ENCODE results near the gene SPIN1.

Gene SPIN1

DNA sequence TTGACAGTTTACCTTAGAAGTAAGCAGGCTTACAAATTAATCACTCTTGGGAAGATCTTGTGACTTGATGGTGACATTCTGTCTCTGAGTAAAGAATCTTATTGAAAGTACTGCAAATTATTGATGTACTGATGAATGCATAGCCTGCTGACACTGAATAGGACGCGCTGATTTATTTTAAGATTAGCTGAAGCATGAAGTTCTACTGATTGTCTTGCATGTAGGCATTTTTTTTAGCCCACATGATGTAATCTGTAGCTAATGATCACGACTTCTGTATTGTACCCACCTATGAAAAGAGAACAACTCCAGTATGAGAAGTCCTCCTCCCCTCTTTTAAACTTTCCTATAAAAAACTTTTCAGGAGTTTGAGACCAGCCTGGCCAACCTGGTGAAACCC, 28.3 kb upstream of the SPIN1 start:
- no peak for DNase-seq (ENCODE audit: low read depth)
- H3K4me3 ChIP-seq (ENCODE audit: low read depth, low read length): no peak overlapping the region
- TF ChIP-seq, protein P1, sequence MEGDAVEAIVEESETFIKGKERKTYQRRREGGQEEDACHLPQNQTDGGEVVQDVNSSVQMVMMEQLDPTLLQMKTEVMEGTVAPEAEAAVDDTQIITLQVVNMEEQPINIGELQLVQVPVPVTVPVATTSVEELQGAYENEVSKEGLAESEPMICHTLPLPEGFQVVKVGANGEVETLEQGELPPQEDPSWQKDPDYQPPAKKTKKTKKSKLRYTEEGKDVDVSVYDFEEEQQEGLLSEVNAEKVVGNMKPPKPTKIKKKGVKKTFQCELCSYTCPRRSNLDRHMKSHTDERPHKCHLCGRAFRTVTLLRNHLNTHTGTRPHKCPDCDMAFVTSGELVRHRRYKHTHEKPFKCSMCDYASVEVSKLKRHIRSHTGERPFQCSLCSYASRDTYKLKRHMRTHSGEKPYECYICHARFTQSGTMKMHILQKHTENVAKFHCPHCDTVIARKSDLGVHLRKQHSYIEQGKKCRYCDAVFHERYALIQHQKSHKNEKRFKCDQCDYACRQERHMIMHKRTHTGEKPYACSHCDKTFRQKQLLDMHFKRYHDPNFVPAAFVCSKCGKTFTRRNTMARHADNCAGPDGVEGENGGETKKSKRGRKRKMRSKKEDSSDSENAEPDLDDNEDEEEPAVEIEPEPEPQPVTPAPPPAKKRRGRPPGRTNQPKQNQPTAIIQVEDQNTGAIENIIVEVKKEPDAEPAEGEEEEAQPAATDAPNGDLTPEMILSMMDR (IDR thresholded peaks at IDR 0.05; ENCODE audit: low read depth, low read length, missing control alignments): no peak
- in situ Hi-C loops (cut with HindIII; ENCODE audit: low sequenced_read_pairs): no loop called here

DNA sequence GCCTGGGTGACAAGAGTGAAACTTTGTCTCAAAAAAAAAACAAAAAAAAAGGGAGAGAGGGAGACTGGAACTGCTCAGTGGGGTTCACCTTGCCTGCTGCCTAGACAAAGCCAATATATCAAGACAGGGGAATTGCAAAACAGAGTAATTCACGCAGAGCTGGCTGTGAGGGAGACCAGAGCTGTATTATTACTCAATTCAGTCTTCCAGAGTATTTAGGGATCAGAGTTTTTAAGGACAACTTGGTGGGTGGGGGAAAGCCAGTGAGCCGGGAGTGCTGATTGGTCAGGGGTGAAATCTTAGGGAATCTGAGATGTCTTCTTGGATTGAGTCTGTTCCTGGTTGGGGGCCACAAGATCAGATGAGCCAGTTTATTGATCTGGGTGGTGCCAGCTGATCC, 25.6 kb upstream of the SPIN1 start:
- no peak overlapping the region for H3K4me3 ChIP-seq (ENCODE audit: low read depth, low read length)
- TF ChIP-seq, protein P1 (IDR thresholded peaks at IDR 0.05; ENCODE audit: low read depth, low read length, missing control alignments): no peak
- DNase-seq (ENCODE audit: low read depth): no peak
- in situ Hi-C loops (cut with HindIII; ENCODE audit: low sequenced_read_pairs): no loop called here

DNA sequence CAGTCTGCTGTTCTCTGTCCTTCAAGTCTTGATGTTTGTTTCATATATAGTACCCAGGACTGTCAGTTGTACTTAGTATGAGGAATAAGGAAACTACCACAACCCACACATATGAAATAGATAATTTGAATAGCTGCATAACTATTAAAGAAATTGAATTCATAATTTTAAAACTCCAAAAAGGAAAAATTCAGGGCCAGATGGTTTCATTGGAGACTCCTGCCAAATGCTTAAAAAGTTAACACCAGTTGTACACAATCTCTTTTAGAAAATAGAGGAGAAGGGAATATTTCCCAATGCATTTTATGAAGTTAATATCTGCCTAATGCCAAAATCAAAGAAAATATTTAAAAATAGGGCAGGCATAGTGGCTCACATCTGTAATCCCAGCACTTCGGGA, 24.6 kb upstream of the SPIN1 start:
- no peak overlapping the region for H3K4me3 ChIP-seq (ENCODE audit: low read depth, low read length)
- in situ Hi-C loops (cut with HindIII; ENCODE audit: low sequenced_read_pairs): no loop called here
- no peak for DNase-seq (ENCODE audit: low read depth)
- TF ChIP-seq, protein P1 (IDR thresholded peaks at IDR 0.05; ENCODE audit: low read depth, low read length, missing control alignments): no peak

DNA sequence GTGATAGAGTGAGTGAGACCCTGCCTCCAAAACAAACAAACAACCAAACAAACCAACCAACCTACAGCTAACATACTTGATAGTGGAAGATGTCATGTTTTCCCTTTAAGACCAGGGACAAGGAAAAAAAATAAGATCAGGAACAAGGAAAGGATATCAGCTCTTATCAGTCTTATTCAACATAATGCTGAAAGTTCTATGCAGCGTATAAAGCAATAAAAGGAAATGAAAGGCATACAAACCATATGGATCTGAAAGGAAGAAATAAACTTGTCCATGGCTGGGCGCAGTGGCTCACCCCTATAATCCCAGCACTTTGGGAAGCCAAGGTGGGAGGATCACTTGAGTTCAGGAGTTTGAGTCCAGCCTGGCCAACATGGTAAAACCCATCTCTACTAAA, 23.5 kb upstream of the SPIN1 start:
- DNase-seq (ENCODE audit: low read depth): no peak
- in situ Hi-C loops (cut with HindIII; ENCODE audit: low sequenced_read_pairs): no loop called here
- TF ChIP-seq, protein P1 (IDR thresholded peaks at IDR 0.05; ENCODE audit: low read depth, low read length, missing control alignments): no peak
- no peak overlapping the region for H3K4me3 ChIP-seq (ENCODE audit: low read depth, low read length)

DNA sequence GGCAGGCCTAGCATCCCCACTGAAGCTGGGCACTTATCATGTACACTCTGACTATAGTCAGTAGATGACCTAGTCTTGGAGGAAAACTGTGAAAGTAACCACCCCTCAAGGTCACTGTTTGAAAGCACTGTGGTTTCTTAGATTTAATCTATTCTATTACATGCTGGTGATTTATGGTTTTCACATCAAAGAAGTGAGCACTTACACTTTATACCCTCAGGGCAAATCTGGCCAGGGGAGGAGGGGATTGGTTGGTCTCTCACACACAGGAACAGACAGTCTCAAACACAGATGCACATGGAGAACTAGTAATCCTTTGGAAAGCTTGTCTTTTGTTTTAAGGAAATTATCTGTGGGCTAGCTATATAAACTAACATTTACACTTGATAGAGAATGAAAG, 17.9 kb upstream of the SPIN1 start:
- in situ Hi-C loops (cut with HindIII; ENCODE audit: low sequenced_read_pairs): no loop called here
- TF ChIP-seq, protein P1 (IDR thresholded peaks at IDR 0.05; ENCODE audit: low read depth, low read length, missing control alignments): no peak
- no peak for DNase-seq (ENCODE audit: low read depth)

DNA sequence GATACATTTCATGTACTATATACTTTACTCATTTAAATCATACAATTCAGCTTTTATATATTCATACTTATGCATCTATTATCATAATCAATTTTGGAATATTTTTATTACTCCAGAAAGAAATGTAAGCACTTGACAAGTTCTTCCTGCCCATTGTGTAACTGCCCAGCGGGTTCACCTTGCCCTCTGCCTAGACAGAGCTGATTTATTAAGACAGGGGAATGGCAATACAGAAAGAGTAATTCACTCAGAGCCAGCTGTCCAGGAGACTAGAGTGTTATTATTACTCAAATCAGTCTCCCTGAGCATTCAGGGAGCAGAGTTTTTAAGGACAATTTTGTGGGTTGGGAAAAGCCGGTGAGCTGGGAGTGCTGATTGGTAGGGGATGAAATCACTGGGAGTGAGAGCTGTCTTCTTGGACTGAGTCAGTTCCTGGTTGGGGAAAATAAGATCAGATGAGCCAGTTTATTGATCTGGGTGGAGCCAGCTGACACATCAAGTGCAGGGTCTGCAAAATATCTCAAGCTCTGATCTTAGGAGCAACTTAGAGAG, 16.1 kb upstream of the SPIN1 start:
- no peak overlapping the region for H3K4me3 ChIP-seq (ENCODE audit: low read depth, low read length)
- TF ChIP-seq, protein P1 (IDR thresholded peaks at IDR 0.05; ENCODE audit: low read depth, low read length, missing control alignments): no peak
- no peak for DNase-seq (ENCODE audit: low read depth)
- in situ Hi-C loops (cut with HindIII; ENCODE audit: low sequenced_read_pairs): no loop called here

More for the DNA sequence above, 17.9 kb upstream of the SPIN1 start:
- no peak overlapping the region for H3K4me3 ChIP-seq (ENCODE audit: low read depth, low read length)

DNA sequence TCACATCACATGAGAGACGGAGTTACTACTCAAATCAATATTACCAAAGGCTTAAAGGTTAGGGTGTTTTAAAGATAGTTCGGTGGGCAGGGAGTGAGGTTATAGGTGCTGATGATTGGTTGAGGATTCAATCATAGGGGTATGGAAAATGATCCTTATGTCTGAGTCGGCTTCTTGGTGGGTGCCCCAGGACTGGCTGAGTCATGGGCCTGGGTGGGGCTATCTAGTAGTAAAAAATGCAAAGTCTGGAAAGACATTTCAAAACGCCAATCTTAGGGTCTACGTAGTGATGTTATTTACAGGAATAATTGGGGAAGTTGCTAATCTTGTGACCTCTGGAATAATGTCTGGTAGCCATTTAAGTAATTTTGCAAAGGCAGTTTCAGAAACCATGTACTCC, 15.2 kb upstream of the SPIN1 start:
- H3K4me3 ChIP-seq (ENCODE audit: low read depth, low read length): no peak overlapping the region
- in situ Hi-C loops (cut with HindIII; ENCODE audit: low sequenced_read_pairs): no loop called here
- TF ChIP-seq, protein P1 (IDR thresholded peaks at IDR 0.05; ENCODE audit: low read depth, low read length, missing control alignments): no peak
- DNase-seq (ENCODE audit: low read depth): no peak
